SU-DHL-6 (cell line): ENCODE results near the gene ETFA.

Source experiments
- H2AFZ ChIP-seq: fragments of 200-600 bp; sonication (generic); 2 replicates; pipeline ENCODE4 v1.6.1; 2014; ENCODE audit warnings: low read depth, mild to moderate bottlenecking, moderate library complexity, mixed read lengths, antibody characterized with exemption, low read length; ENCODE audit not compliant: severe bottlenecking
- H3F3A ChIP-seq: fragments of 200-600 bp; shearing (Covaris generic); 2 replicates; pipeline ENCODE4 v1.6.0; 2016; ENCODE audit warnings: antibody characterized with exemption, mild to moderate bottlenecking; ENCODE audit not compliant: insufficient read depth
- H3K27ac ChIP-seq: fragments of 200-600 bp; sonication (generic); 2 replicates; pipeline ENCODE4 v1.5.1; 2016; ENCODE audit warnings: low read depth, mild to moderate bottlenecking, low read length, moderate library complexity, mixed read lengths
- H3K27me3 ChIP-seq: fragments of 200-600 bp; sonication (generic), shearing (Covaris generic); 2 replicates; pipeline ENCODE4 v1.6.0; 2014; ENCODE audit warnings: mild to moderate bottlenecking, low read length
- H3K36me3 ChIP-seq: fragments of 200-600 bp; sonication (generic); 2 replicates; pipeline ENCODE4 v1.6.1; 2014; ENCODE audit warnings: mild to moderate bottlenecking, low read length, mixed read lengths
- H3K4me2 ChIP-seq: fragments of 300-600, 200-600 bp; shearing (Covaris generic), sonication (generic); 2 replicates; pipeline ENCODE4 v1.6.0; 2014; ENCODE audit warnings: low read length, low read depth, mild to moderate bottlenecking; ENCODE audit not compliant: poor library complexity, severe bottlenecking
- H3K4me3 ChIP-seq: fragments of 200-600 bp; sonication (generic); 2 replicates; pipeline ENCODE4 v1.5.1; 2014; ENCODE audit warnings: antibody characterized with exemption, low read length, mild to moderate bottlenecking, mixed read lengths; ENCODE audit not compliant: insufficient read depth, poor library complexity, severe bottlenecking
- H3K79me2 ChIP-seq: fragments of 200-600 bp; sonication (generic); 2 replicates; pipeline ENCODE4 v1.6.1; 2014; ENCODE audit warnings: mild to moderate bottlenecking, low read length, moderate library complexity; ENCODE audit not compliant: insufficient read depth
- H3K9ac ChIP-seq: fragments of 200-600 bp; sonication (generic); 2 replicates; pipeline ENCODE4 v1.7.0; 2014; ENCODE audit warnings: mild to moderate bottlenecking, low read length
- H3K9me2 ChIP-seq: fragments of 200-600 bp; sonication (generic); replicated peaks from 2 replicates; pipeline ENCODE4 v1.6.1; 2014; ENCODE audit warnings: low read length; ENCODE audit not compliant: insufficient read depth
- H3K9me3 ChIP-seq: fragments of 200-600 bp; sonication (generic); 2 replicates; pipeline ENCODE4 v1.6.1; 2014; ENCODE audit warnings: low read length, mixed read lengths; ENCODE audit not compliant: insufficient read depth
- H4K20me1 ChIP-seq: fragments of 200-600 bp; sonication (generic); 2 replicates; pipeline ENCODE4 v1.6.1; 2014; ENCODE audit warnings: low read depth, mild to moderate bottlenecking, antibody characterized with exemption, low read length, moderate library complexity, mixed read lengths
- EZH2phosphoT487 ChIP-seq: fragments of 200-600 bp; sonication (generic), shearing (Covaris generic); conservative IDR thresholded peaks from 2 replicates; pipeline ENCODE4 v1.6.1; 2018; ENCODE audit warnings: mild to moderate bottlenecking, antibody characterized with exemption, low read length, moderate library complexity, mixed read lengths
- TF ChIP-seq, protein P1 (sequence below): fragments of 200-600 bp; sonication (generic); IDR thresholded peaks from one replicate; pipeline ENCODE4 v1.5.1; 2017; ENCODE audit warnings: antibody characterized with exemption, mild to moderate bottlenecking, low read length, moderate library complexity; ENCODE audit not compliant: insufficient read depth, poor library complexity, severe bottlenecking

The ETFA gene

DNA sequence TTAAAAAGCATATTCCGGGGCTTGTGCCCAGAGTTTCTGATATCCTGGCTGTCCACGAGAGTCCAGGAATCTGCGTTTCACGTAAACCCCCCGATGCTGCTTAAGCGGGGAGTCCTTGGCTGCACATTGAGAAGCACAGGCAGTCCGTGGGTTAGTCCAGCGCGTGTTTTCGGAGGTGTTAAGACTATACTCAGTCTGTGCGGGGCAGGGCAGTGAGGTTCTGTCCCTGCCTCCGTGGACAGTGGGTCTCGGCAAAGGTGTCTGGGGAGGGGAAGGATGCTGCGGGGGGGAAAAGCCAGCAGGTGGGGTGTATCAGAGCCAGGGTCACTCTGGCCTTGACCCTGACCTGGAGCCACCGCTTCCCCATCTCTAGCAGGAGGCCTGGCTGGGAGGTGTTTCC lies 145.3 kb downstream of the ETFA start:
- Histone ChIP-seq H2AFZ (no peak overlapping the region), H3F3A (no peaks in the 10 kb centered on the region), H3K36me3 (no peaks in the 10 kb centered on the region), H3K9me3 (no peaks in the 10 kb centered on the region), H3K4me2 (no peak overlapping the region), H3K27me3 (no peaks in the 10 kb centered on the region), H3K9me2 (no peaks in the 10 kb centered on the region), H3K27ac (no peak overlapping the region), H3K79me2 (no peaks in the 10 kb centered on the region), H3K4me3 (no peak overlapping the region), H4K20me1 (no peaks in the 10 kb centered on the region), H3K9ac (no peak overlapping the region)
- TF ChIP-seq, protein P1, sequence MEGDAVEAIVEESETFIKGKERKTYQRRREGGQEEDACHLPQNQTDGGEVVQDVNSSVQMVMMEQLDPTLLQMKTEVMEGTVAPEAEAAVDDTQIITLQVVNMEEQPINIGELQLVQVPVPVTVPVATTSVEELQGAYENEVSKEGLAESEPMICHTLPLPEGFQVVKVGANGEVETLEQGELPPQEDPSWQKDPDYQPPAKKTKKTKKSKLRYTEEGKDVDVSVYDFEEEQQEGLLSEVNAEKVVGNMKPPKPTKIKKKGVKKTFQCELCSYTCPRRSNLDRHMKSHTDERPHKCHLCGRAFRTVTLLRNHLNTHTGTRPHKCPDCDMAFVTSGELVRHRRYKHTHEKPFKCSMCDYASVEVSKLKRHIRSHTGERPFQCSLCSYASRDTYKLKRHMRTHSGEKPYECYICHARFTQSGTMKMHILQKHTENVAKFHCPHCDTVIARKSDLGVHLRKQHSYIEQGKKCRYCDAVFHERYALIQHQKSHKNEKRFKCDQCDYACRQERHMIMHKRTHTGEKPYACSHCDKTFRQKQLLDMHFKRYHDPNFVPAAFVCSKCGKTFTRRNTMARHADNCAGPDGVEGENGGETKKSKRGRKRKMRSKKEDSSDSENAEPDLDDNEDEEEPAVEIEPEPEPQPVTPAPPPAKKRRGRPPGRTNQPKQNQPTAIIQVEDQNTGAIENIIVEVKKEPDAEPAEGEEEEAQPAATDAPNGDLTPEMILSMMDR = no peak
- no peak for TF ChIP-seq EZH2phosphoT487
